ENCODE results near the gene SYDE2.

The SYDE2 gene

GRCh38 chr1:85115933-85116332 is 84.9 kb downstream of the SYDE2 start:
- no peak for FAIRE-seq

- FAIRE-seq: no peak
These were observed 89.1 kb downstream of the SYDE2 start for GRCh38 chr1:85111695-85112094.

GRCh38 chr1:85109475-85109874 is 91.3 kb downstream of the SYDE2 start:
- peak; percentile 43 for FAIRE-seq

Data from A204.1 (cell line).